NCI-H2196 treated with DMSO at 0.1 percent for 48 hours (cell line): ENCODE results near the gene PLA2G4C.
"Not testable (repeated sequence)": the region's sequence is repeated elsewhere in the genome, so short reads cannot be mapped to it uniquely, and the experiment has no call there.

Source experiments
- DNase-seq: peaks from one replicate; lab custom pipeline; 2025; ENCODE audit not compliant: unreplicated experiment; lab: John Stamatoyannopoulos, UW

PLA2G4C gene

GRCh38 chr19:48113190-48113917, 2.7 kb upstream of the PLA2G4C start:
- no peak for DNase-seq

GRCh38 chr19:48111280-48111679, 663 bp upstream of the PLA2G4C start:
- DNase-seq: no peak

GRCh38 chr19:48108997-48109782, 1.4 kb downstream of the PLA2G4C start:
- DNase-seq: no peak

GRCh38 chr19:48103922-48104321, 6.7 kb downstream of the PLA2G4C start:
- no peak for DNase-seq

- peak; percentile 14 for DNase-seq
Observed at GRCh38 chr19:48102870-48103751, 7.5 kb downstream of the PLA2G4C start.

- no peak for DNase-seq
Observed at GRCh38 chr19:48095612-48096175, 14.9 kb downstream of the PLA2G4C start.

- no peak for DNase-seq
Observed at GRCh38 chr19:48094855-48095203, 15.8 kb downstream of the PLA2G4C start.

- DNase-seq: no peak
Observed at GRCh38 chr19:48094129-48094854, 16.3 kb downstream of the PLA2G4C start.

- not testable (repeated sequence) for DNase-seq
Observed at GRCh38 chr19:48091111-48091718, 19.4 kb downstream of the PLA2G4C start.

- DNase-seq: peak; percentile 34
Observed at GRCh38 chr19:48090281-48090802, 20.3 kb downstream of the PLA2G4C start.

GRCh38 chr19:48088991-48089390, 21.6 kb downstream of the PLA2G4C start:
- DNase-seq: not testable (repeated sequence)

- DNase-seq: no peak
Observed at GRCh38 chr19:48085904-48086864, 24.4 kb downstream of the PLA2G4C start.

GRCh38 chr19:48085076-48085475, 25.5 kb downstream of the PLA2G4C start:
- DNase-seq: no peak

GRCh38 chr19:48081106-48081505, 29.5 kb downstream of the PLA2G4C start:
- DNase-seq: no peak

GRCh38 chr19:48070177-48070769, 40.3 kb downstream of the PLA2G4C start:
- not testable (repeated sequence) for DNase-seq

GRCh38 chr19:48069435-48069834, 41.2 kb downstream of the PLA2G4C start:
- no peak for DNase-seq

GRCh38 chr19:48064509-48064908, 46.1 kb downstream of the PLA2G4C start:
- no peak for DNase-seq
